ENCODE data around the gene UBE2O. TPM values are rescaled to one million over a fixed set of nuclear protein-coding genes. Genes with fewer than 3 reads are reported as not detected.

The UBE2O gene
- total and polyA plus RNA-seq, 2 experiments from 2014 or later: 7.1 to 17.2 TPM

DNA sequence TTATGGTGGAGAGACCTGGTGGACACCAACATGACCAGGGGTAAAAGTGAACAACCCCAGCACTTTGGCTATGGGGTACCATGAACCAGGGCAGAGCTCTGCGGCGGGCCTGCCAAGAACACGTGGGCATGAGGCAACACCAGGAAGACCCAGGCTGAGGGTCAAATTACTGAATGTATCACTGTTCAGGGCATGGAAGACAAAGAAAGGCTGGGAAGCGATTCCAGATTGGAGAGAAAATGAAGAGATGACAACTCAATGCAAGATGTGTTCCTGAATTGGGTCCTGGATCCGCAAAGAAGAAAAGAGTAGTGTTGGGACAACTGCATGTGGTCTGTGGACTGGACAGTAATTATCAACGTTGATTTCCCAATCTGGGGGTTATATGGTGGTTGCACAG lies 48.7 kb downstream of the UBE2O start:
- no peak overlapping the region for H2AFZ ChIP-seq
- no peak overlapping the region for H3K4me2 ChIP-seq (ENCODE audit: unreplicated experiment)
- H3K9me3 ChIP-seq (ENCODE audit: low read depth): no peaks in the 10 kb centered on the region
- peaks cover 27% of the 10 kb centered on the region for H3K79me2 ChIP-seq (ENCODE audit: insufficient read depth)
- TF ChIP-seq EZH2phosphoT487 (IDR thresholded peaks at IDR 0.05; ENCODE audit: insufficient read depth, low read depth) (no peak), EZH2 (IDR thresholded peaks at IDR 0.05; ENCODE audit: insufficient read depth, poor library complexity, severe bottlenecking) (no peak)
- H3K27me3 ChIP-seq (replicated peaks; ENCODE audit: insufficient read depth): no peaks in the 10 kb centered on the region
- no peak overlapping the region for H3K9ac ChIP-seq
- 81 to 85% methylated on average over 6 of the region's 6 CpGs for WGBS, 2 experiments (ENCODE audit: low coverage in 1 of 2, low lambda C conversion rate in 2 of 2, missing lambda C conversion rate in 2 of 2)
- no peaks in the 10 kb centered on the region for H3K9me2 ChIP-seq (ENCODE audit: insufficient read depth)
- no peaks in the 10 kb centered on the region for H4K20me1 ChIP-seq (ENCODE audit: insufficient read depth)
- in situ Hi-C loops (cut with MboI): no loop called here
- H3K4me1 ChIP-seq (ENCODE audit: insufficient read depth): no peaks in the 10 kb centered on the region
- H3F3A ChIP-seq (ENCODE audit: insufficient read depth): no peaks in the 10 kb centered on the region
- H3K4me3 ChIP-seq: no peak overlapping the region
- peaks cover 8% of the 10 kb centered on the region; the same call in 1 of the 2 replicates for H3K36me3 ChIP-seq (ENCODE audit: low read depth)
- DNase-seq: no peak
- no peak overlapping the region for H3K27ac ChIP-seq

DNA sequence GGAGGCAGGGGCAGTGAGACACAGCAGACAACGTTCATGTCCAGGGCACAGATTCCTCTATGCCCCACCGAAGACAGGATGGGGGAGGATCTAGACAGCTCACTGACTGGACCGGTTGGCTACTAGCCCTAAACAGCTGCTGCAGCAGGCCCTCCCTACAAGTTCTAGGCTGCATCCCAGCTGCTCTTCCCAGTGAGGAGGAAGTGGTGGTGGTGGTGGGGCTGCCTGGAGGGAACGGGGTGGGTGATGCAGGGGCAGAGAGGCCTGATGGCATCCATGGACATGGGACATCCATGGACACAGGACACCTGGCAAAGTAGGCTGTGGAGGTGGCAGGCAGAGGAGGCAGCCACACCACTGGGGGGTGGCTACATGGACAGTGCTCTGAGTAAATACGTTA lies 50.2 kb downstream of the UBE2O start:
- Histone ChIP-seq H3K36me3 (ENCODE audit: low read depth) (peaks cover 10% of the 10 kb centered on the region; the same call in 1 of the 2 replicates), H3K27ac (no peak overlapping the region), H3K27me3 (replicated peaks; ENCODE audit: insufficient read depth) (no peaks in the 10 kb centered on the region), H3K79me2 (ENCODE audit: insufficient read depth) (peaks cover 14% of the 10 kb centered on the region), H4K20me1 (ENCODE audit: insufficient read depth) (no peaks in the 10 kb centered on the region), H3F3A (ENCODE audit: insufficient read depth) (no peaks in the 10 kb centered on the region), H3K9me2 (ENCODE audit: insufficient read depth) (no peaks in the 10 kb centered on the region), H3K4me1 (ENCODE audit: insufficient read depth) (no peaks in the 10 kb centered on the region), H2AFZ (no peak overlapping the region), H3K4me3 (no peak overlapping the region), H3K4me2 (ENCODE audit: unreplicated experiment) (no peak overlapping the region), H3K9me3 (ENCODE audit: low read depth) (no peaks in the 10 kb centered on the region), H3K9ac (no peak overlapping the region)
- DNase-seq: no peak
- TF ChIP-seq EZH2 (IDR thresholded peaks at IDR 0.05; ENCODE audit: insufficient read depth, poor library complexity, severe bottlenecking) (no peak), EZH2phosphoT487 (IDR thresholded peaks at IDR 0.05; ENCODE audit: insufficient read depth, low read depth) (no peak)
- in situ Hi-C loops (cut with MboI): no loop called here
- WGBS, 2 experiments (ENCODE audit: low coverage in 1 of 2, low lambda C conversion rate in 2 of 2, missing lambda C conversion rate in 2 of 2): 64% methylated on average over 5 of the region's 5 CpGs

DNA sequence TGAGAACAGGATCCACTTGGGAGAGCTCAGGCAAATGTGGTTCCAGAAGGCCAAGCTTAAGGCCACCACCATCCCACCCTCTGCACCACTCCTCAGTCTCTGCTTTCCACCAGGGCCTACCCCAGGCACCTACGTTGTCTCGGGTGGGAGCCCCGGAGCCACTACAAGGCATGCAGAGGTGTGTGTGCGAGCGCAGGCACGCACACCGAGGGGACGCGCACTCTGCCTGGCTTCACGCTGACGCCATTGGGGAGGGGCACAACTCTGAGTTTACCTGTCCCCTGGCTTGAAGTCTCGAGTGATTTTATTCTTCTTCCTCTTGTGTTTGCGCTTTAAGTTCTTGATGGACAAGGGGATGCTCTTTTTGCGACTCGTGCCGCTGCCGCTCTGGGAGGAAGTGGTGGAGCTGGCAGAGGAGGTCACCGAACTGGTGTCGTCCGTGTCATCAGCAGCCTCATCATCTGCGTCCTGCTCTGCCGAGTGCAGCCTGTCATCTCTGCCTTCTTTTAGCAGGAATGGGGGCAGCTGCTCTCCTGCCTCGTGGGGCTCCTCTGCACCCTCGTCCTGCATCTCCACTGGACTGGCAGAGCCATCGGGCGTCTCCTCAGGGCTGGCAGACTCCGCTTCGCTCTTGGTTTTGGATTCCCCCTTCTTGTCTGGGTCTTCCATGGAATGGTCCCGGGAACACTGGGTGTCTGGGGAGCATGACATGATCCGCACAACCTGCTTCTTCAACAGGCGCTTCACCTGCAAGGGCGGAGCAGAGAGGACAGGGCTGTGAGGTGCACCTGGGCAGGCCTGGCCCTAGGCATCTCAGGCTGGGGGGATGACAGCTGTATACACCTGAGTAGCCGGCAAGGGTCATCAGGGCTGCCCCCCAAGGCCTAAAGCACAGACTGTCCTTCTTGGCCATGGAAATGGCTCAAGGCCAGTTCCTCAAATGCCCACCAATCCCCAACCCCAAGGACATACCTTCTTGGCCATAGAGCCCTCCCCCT lies 53.5 kb downstream of the UBE2O start:
- DNase-seq: no peak
- no peak overlapping the region for H3K27ac ChIP-seq

DNA sequence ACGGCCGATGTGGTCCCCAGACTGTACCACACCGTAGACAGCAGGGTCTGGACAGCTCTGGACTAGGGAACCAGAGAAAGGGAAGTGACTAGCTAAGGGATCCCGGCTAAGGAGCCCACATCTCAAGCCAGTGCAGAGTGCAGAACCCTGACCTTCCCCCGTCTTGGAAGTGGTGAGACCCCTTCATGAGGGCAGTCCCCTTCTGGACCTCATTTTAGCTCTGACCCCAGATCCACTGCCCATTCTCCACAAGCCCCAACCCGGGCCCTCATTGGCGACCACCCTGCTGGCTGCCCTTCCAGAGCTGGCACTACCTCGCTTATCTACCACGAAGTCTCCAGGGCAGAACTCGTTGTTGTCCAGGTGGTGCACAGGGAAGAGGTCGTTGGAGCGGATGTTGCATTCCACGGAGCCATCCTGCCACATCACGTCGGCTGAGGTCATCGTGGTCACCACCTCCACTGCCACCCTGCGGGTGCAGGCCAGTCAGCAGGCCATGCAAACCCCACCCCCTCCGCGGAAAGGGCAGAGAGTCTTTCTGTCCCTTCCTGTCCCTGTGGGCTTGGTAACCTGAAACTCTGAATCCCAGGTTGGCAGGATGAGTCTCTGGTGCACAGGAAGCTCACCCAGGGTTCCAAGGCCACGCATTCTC lies 54.3 kb downstream of the UBE2O start:
- TF ChIP-seq EZH2 (IDR thresholded peaks at IDR 0.05; ENCODE audit: insufficient read depth, poor library complexity, severe bottlenecking): no peak
- TF ChIP-seq EZH2phosphoT487 (IDR thresholded peaks at IDR 0.05; ENCODE audit: insufficient read depth, low read depth): no peak
- no peak for DNase-seq
- in situ Hi-C loops (cut with MboI): loop anchor here (5.0 kb wide), 1 partner anchor 96 kb away; no protein-coding TSS in a partner anchor
- no peak overlapping the region for H2AFZ ChIP-seq
- no peaks in the 10 kb centered on the region for H3F3A ChIP-seq (ENCODE audit: insufficient read depth)
- H3K9ac ChIP-seq: no peak overlapping the region
- no peak overlapping the region for H3K4me3 ChIP-seq
- 81 to 86% methylated on average over 17 to 20 of the region's 20 CpGs for WGBS, 2 experiments (ENCODE audit: low coverage in 1 of 2, low lambda C conversion rate in 2 of 2, missing lambda C conversion rate in 2 of 2)
- no peaks in the 10 kb centered on the region for H3K27me3 ChIP-seq (replicated peaks; ENCODE audit: insufficient read depth)
- H3K4me1 ChIP-seq (ENCODE audit: insufficient read depth): no peaks in the 10 kb centered on the region
- H3K9me3 ChIP-seq (ENCODE audit: low read depth): no peaks in the 10 kb centered on the region
- no peak overlapping the region for H3K27ac ChIP-seq
- no peaks in the 10 kb centered on the region for H3K9me2 ChIP-seq (ENCODE audit: insufficient read depth)
- H3K36me3 ChIP-seq (ENCODE audit: low read depth): peaks cover 6% of the 10 kb centered on the region; the same call in 1 of the 2 replicates
- H3K79me2 ChIP-seq (ENCODE audit: insufficient read depth): no peaks in the 10 kb centered on the region
- no peaks in the 10 kb centered on the region for H4K20me1 ChIP-seq (ENCODE audit: insufficient read depth)
- no peak overlapping the region for H3K4me2 ChIP-seq (ENCODE audit: unreplicated experiment)

More for the DNA sequence above, 53.5 kb downstream of the UBE2O start:
- Histone ChIP-seq H4K20me1 (ENCODE audit: insufficient read depth) (no peaks in the 10 kb centered on the region), H3K9me3 (ENCODE audit: low read depth) (no peaks in the 10 kb centered on the region), H2AFZ (no peak overlapping the region), H3K4me1 (ENCODE audit: insufficient read depth) (no peaks in the 10 kb centered on the region), H3K4me3 (no peak overlapping the region), H3K9ac (no peak overlapping the region), H3K36me3 (ENCODE audit: low read depth) (peaks cover 11% of the 10 kb centered on the region; the same call in 1 of the 2 replicates), H3K9me2 (ENCODE audit: insufficient read depth) (no peaks in the 10 kb centered on the region), H3F3A (ENCODE audit: insufficient read depth) (no peaks in the 10 kb centered on the region), H3K79me2 (ENCODE audit: insufficient read depth) (no peaks in the 10 kb centered on the region), H3K4me2 (ENCODE audit: unreplicated experiment) (no peak overlapping the region), H3K27me3 (replicated peaks; ENCODE audit: insufficient read depth) (no peaks in the 10 kb centered on the region)
- in situ Hi-C loops (cut with MboI): loop anchor here (5.0 kb wide), 1 partner anchor 97 kb away; no protein-coding TSS in a partner anchor
- WGBS, 2 experiments (ENCODE audit: low coverage in 1 of 2, low lambda C conversion rate in 2 of 2, missing lambda C conversion rate in 2 of 2): 89 to 91% methylated on average over 33 of the region's 33 CpGs
- no peak for TF ChIP-seq EZH2 (IDR thresholded peaks at IDR 0.05; ENCODE audit: insufficient read depth, poor library complexity, severe bottlenecking)
- no peak for TF ChIP-seq EZH2phosphoT487 (IDR thresholded peaks at IDR 0.05; ENCODE audit: insufficient read depth, low read depth)
